ENCODE measurements around the gene GCAT. TPM values are rescaled to one million over a fixed set of nuclear protein-coding genes. Genes with fewer than 3 reads are reported as not detected.

The GCAT gene
- total RNA-seq, 1 experiment from 2014 or later, result 42.3 TPM

DNA sequence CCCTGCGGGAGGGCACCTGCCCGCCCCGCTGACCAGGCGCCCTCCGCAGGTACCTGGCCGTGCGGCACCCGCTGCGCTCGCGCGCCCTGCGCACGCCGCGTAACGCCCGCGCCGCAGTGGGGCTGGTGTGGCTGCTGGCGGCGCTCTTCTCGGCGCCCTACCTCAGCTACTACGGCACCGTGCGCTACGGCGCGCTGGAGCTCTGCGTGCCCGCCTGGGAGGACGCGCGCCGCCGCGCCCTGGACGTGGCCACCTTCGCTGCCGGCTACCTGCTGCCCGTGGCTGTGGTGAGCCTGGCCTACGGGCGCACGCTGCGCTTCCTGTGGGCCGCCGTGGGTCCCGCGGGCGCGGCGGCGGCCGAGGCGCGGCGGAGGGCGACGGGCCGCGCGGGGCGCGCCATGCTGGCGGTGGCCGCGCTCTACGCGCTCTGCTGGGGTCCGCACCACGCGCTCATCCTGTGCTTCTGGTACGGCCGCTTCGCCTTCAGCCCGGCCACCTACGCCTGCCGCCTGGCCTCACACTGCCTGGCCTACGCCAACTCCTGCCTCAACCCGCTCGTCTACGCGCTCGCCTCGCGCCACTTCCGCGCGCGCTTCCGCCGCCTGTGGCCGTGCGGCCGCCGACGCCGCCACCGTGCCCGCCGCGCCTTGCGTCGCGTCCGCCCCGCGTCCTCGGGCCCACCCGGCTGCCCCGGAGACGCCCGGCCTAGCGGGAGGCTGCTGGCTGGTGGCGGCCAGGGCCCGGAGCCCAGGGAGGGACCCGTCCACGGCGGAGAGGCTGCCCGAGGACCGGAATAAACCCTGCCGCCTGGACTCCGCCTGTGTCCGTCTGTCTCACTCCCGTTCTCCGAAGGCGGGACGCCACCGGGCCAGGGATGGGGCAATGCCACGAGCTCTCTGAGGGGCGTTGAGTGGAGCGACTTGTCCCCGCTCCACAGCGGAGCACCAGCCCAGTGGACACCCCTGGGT, 17.2 kb downstream of the GCAT start:
- in situ Hi-C loops (cut with HindIII; ENCODE audit: low pct_unique_long_range_greater_than_20kb, low sequenced_read_pairs), result no loop called here
- no peak for DNase-seq (ENCODE audit: low read depth)

DNA sequence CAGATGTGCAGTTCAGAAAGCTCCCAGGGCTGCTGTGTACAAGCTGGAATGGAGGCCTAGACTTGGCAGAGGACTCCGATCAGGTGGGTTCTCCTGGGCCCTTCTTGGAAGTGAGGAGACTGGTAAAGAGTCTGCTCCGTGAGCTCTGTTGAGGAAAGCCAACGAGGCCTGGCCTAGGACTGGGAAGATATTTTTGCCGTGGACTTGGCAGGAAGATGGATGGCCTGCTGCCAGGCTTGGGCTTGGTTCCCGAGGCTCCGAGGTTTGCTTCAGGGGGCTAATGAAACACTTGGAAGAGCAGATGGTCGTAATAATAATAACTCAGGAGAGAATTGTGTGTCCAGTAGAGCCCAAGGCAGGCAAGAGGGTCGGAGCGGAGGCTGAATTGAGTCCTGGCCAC, 19.3 kb downstream of the GCAT start:
- in situ Hi-C loops (cut with HindIII; ENCODE audit: low pct_unique_long_range_greater_than_20kb, low sequenced_read_pairs), result no loop called here
- DNase-seq (ENCODE audit: low read depth), result no peak

- DNase-seq (ENCODE audit: low read depth), result no peak
- in situ Hi-C loops (cut with HindIII; ENCODE audit: low pct_unique_long_range_greater_than_20kb, low sequenced_read_pairs), result no loop called here
Observed at GRCh38 chr22:37830093-37830842, 22.5 kb downstream of the GCAT start.

GRCh38 chr22:37831472-37831871, 23.7 kb downstream of the GCAT start:
- no peak for DNase-seq (ENCODE audit: low read depth)
- in situ Hi-C loops (cut with HindIII; ENCODE audit: low pct_unique_long_range_greater_than_20kb, low sequenced_read_pairs), result no loop called here

- in situ Hi-C loops (cut with HindIII; ENCODE audit: low pct_unique_long_range_greater_than_20kb, low sequenced_read_pairs), result no loop called here
Observed at GRCh38 chr22:37832022-37832857, 24.5 kb downstream of the GCAT start.

DNA sequence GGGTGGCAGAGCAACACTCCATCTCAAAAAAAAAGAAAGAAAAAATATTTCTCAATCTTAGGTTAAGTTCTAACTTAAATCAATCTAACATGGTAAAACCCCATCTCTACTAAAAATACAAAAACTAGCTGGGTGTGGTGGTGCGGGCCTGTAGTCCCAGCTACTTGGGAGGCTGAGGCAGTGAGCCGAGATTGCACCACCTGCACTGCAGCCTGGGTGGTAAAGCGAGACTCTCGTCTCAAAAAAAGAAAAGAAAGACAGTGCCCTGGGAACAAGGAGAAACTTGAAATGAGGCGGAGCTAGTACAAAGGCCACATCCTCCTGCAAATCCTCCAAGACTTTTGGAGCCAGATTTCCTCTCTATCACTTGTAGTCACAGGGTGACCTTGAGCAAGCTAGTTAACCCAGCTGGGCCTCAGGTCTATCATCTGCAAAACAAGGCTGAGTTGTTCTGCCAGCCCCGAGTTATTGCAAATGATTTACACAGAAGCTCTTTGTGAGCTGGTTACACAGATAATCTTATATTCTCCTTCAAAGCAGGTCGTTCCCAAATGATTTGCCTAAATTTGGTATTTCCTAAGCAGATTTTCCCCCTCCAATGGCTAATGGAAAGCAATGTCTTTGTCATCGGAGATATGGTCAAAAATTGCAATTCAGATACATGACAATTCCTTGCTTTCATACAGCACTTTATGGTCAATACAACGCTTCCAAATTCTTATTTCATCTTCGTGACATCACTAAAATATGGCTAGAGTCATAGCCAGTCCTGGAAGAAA, 34.5 kb downstream of the GCAT start:
- no peak for DNase-seq (ENCODE audit: low read depth)
- in situ Hi-C loops (cut with HindIII; ENCODE audit: low pct_unique_long_range_greater_than_20kb, low sequenced_read_pairs), result no loop called here

More at GRCh38 chr22:37832022-37832857, 24.5 kb downstream of the GCAT start:
- DNase-seq (ENCODE audit: low read depth), result no peak

GRCh38 chr22:37843741-37844089, 36.0 kb downstream of the GCAT start:
- no peak for DNase-seq (ENCODE audit: low read depth)
- in situ Hi-C loops (cut with HindIII; ENCODE audit: low pct_unique_long_range_greater_than_20kb, low sequenced_read_pairs), result no loop called here

DNA sequence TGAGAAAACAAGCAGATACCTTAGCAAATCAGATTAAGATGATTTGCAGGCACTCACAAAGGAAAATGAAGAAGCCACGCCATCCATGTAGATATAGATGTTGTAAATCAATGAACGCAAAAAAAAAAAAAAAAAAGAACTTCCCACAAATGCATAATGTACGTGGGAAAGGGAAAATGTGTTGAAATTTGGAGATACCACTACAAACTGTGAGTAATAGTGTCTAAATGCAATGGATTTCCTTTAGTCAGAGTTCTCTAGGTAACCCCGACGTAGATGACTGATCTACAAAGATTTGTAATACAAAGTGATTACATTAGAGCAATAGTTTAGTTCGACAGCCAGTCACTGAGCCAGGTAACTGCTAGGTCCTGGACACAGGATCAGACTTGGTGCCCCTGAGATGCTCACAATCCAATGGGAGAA, 37.2 kb downstream of the GCAT start:
- DNase-seq (ENCODE audit: low read depth), result no peak
- in situ Hi-C loops (cut with HindIII; ENCODE audit: low pct_unique_long_range_greater_than_20kb, low sequenced_read_pairs), result no loop called here

DNA sequence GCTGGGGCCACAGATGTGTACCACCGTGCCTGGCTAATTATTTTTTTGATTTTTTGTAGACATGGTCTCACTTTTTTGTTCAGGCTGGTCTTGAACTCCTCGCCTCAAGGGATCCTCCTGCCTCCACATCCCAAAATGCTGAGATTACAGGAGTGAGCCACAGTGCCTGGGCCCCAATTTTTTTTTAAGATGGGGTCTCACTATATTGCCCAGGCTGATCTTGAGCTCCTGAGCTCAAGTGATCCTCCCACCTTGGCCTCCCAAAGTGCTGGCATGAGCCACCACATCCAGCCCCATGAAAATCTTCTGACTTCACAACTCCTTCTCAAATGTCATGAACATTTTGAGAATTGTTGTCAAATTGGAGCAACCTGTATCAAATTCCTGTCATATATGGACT, 38.7 kb downstream of the GCAT start:
- in situ Hi-C loops (cut with HindIII; ENCODE audit: low pct_unique_long_range_greater_than_20kb, low sequenced_read_pairs), result no loop called here
- no peak for DNase-seq (ENCODE audit: low read depth)

DNA sequence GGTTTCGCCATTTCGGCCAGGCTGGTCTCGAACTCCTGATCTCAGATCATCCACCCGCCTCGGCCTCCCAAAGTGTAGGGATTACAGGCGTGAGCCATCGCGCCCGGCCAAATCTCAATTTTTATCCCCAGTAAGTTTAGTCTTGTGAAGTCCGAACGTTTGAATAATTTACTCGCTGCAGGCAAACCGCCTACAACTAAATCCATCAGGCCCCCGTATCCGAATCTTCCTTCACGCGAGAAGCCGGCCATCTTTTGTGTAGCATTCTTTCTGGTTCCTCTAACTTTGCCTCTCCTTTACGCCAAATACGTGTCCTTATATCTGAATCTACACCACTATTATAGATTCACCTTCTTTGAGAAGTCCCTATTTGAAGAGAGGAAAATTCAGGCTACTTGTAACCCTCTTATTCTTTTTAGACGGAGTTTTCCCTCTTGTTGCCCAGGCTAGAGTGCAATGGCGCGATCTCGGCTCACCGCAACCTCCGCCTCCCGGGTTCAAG, 40.9 kb downstream of the GCAT start:
- peak; percentile 59 for DNase-seq (ENCODE audit: low read depth)
- in situ Hi-C loops (cut with HindIII; ENCODE audit: low pct_unique_long_range_greater_than_20kb, low sequenced_read_pairs), result no loop called here

DNA sequence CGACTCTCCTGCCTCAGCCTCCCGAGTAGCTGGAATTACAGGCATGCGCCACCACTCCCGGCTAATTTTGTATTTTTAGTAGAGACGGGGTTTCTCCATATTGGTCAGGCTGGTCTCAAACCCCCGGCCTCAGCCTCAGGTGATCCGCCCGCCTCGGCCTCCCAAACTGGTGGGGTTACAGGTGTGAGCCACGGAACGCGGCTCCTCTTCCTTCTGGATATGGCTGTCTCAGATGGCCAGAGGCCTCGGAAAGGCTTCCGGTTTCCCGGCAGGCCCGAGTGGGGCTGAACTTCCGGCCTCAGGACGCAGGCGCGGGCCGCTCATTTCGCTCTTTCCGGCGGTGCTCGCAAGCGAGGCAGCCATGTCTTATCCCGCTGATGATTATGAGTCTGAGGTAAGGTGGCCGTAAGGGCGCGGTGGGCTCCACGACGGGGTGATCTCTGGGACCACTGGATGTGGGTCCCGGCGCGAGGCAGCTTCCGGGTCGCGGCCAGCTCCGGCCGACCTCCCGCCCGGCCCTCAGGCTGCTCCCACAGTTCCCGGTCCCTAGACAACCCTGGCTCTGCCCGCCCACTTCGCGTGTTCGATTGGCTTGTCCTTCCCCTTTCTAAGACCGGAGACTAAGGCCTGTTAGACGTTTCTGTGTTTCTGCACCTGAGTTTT, 41.5 kb downstream of the GCAT start, which contains the start of gene EIF3L:
EIF3L (plus strand) TSS at position 331 of the 663 bp plus-strand sequence; CDS start at position 362, 31 bp downstream.
- DNase-seq (ENCODE audit: low read depth), result peak; percentile 87
- in situ Hi-C loops (cut with HindIII; ENCODE audit: low pct_unique_long_range_greater_than_20kb, low sequenced_read_pairs), result no loop called here

DNA sequence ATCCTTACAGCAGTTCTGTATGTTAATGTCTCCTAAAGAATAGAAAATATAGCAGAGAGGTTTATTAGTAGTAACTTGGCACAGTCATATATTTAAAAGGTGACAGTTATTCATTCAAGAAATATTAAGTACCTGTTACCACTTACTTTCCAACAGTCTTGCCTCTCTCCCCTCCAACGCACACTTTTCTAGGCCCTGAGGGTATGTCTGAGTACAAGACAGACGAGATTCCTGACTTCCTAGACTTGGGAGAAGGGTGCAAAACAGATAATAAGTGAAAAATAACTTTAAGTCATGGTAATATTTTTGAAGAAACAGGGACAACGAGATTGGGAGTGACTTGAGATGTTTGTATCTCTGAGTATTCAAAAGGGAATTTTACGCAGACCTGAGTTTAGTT, 43.1 kb downstream of the GCAT start:
- DNase-seq (ENCODE audit: low read depth), result no peak
- in situ Hi-C loops (cut with HindIII; ENCODE audit: low pct_unique_long_range_greater_than_20kb, low sequenced_read_pairs), result no loop called here

GRCh38 chr22:37852418-37852817, 44.7 kb downstream of the GCAT start:
- in situ Hi-C loops (cut with HindIII; ENCODE audit: low pct_unique_long_range_greater_than_20kb, low sequenced_read_pairs), result no loop called here
- DNase-seq (ENCODE audit: low read depth), result no peak

DNA sequence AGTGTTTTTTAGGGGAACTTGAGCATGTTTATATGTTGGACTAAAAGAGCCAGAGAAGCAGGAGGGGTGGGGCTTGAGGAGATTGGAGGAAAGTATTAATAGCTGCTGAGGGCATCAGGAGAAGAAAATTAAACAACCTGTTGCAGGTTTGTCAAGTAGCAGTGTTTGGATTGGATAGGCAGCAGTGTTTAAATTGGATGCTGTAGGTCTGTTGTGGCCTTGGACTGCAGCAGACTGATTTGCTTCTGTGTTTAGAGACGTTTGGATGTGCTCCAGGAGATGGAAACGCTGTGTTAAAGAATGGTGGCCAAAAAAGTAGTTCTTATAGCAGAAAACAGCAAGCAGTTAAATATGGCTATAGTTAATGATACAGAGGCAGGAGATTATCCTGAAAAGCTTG, 47.2 kb downstream of the GCAT start:
- no peak for DNase-seq (ENCODE audit: low read depth)
- in situ Hi-C loops (cut with HindIII; ENCODE audit: low pct_unique_long_range_greater_than_20kb, low sequenced_read_pairs), result no loop called here

GRCh38 chr22:37855462-37855861, 47.7 kb downstream of the GCAT start:
- in situ Hi-C loops (cut with HindIII; ENCODE audit: low pct_unique_long_range_greater_than_20kb, low sequenced_read_pairs), result no loop called here
- no peak for DNase-seq (ENCODE audit: low read depth)

- in situ Hi-C loops (cut with HindIII; ENCODE audit: low pct_unique_long_range_greater_than_20kb, low sequenced_read_pairs), result no loop called here
Observed at GRCh38 chr22:37860796-37861421, 53.2 kb downstream of the GCAT start.

More at GRCh38 chr22:37860796-37861421, 53.2 kb downstream of the GCAT start:
- DNase-seq (ENCODE audit: low read depth), result no peak

All from Caki2 (cell line).